8988T (cell line): ENCODE measurements around the gene SLC16A14.

ENCODE experiments used
- DNase-seq: peaks from one replicate; pipeline ENCODE4 v3.0.0; 2011

SLC16A14 gene

DNA sequence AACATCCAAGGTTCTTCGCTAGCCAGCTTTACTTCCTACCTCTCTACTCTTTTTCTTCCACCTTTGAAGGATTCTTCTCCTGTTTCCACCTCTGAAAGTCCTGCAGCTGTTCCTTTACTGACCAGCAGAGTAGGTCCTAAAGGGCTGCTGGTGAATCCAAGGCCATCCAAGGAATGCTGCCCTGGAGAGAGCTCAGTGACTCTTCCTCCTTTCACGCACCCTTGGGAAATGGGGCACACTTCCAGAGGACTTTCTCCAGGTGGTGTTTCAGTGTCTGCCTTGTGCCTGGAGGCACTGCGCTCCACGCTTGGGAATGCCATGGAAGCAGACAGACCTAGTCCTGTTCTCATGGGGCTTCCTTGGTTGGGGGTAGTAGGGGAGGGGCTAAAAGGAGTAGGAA lies 45.4 kb downstream of the SLC16A14 start:
- DNase-seq, result no peak

DNA sequence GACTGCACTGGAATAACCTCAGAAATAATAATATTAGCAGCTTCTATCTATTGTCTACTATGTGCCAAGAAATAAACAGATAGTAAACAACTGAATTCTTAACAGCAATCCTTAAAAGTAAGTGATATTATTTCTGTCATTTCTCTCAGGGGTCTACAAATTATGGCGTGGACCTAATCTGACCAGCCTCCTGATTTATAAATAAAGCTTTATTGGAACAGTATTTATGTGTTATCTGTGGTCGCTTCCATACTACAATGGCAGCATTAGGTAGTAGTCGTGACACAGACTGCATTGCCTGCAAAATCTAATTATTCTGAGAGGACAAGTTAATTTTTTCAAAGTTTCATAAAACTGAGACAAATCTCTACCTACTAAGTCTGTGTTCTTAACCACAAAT lies 49.0 kb downstream of the SLC16A14 start:
- no peak for DNase-seq

DNA sequence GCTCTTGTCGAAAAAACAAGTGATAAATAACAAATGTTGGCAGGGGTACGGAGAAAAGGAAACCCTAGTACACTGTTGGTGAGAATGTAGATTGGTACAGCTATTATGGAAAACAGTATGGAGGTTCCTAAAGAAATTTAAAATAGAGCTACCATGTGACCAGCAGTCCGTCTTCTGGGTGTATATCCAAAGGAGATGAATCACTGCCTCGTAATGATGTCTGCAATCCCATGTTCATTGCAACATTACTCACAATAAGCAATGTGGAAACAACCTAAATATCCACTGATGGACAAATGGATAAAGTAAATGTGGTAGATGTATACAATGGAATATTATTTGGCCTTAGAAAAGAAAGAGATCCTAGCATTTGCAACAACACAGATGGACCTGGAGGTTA lies 50.6 kb downstream of the SLC16A14 start:
- no peak for DNase-seq

DNA sequence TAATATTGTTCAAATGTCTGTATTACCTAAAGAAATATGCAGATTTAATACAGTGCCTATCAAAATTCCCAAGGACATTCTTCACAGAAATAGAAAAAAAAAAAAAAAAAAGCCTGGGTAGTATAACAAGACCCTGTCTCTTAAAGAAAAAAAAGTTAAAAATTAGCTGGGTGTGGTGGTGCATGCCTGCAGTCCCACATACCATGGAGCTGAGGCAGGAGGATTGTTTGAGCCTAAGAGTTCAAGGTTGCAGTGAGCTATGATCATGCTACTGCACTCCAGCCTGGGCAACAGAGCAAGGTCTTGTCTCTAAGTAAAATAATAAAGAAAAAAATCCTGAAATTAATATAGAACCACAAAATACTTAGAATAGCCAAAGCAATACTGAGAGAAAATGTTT lies 51.9 kb downstream of the SLC16A14 start:
- DNase-seq, result no peak

DNA sequence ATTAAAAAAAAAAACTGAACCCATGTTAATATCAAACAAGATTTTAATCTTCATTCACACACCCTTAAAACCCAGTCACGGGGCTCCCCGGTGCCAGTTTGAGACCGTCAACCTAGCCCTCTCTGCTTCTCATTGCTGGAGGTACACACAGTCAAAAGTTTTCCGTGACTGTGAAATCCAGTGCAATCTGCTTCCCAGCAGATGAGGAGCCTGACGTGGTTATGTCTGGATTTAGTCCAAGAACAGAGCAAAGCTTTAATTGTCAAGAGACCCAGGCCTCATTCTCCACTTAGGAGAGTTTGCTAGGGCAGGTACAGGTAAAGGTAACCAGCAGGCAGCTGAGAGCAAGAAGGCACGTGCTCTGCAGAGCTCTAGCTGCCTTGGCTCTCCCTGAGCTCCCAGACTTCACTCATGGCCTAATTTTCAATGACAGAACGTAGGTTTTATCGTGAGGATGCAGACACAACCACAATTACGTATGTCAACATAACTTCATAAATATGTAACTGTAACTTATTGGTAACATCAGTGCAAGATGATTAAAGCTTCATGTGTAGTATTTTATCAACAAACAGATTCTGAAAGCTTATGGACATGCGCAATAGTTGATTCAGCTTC lies 56.3 kb downstream of the SLC16A14 start:
- no peak for DNase-seq

DNA sequence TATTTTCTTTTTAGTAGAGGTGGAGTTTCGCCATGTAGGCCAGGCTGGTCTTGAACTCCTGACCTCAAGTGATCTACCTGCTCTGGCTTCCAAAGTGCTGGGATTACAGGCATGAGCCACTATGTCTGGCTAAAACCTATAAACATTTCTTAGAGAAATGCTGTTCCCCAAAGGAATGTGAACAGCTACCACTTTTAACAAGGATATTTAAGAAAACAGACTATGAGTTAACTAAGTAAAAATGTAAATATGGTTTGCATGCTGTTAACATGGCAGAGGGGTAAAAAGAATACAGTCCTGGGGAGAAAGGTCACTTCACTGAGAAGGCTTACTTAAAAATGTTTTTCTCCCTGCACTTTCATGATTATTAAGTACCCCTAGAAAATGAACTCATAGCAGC lies 57.1 kb downstream of the SLC16A14 start:
- no peak for DNase-seq

DNA sequence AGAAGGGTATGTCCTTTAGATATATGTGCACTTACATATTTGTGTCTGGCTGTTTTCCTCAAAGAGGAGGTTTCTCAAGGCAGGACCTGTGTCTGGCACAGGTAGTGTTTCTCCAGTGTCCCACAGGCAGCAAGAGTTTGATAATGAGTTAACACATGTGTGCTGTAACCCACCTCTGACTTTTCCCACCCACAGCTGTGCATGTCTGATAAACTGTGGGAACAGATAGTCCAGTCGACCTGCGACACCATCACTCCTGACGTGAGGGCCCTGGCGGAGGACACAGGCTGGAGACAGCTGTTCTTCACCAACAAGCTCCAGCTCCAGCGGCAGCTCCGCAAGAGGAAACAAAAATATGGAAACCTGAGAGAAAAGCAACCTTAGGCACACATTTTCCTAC lies 58.2 kb downstream of the SLC16A14 start:
- DNase-seq, result no peak

DNA sequence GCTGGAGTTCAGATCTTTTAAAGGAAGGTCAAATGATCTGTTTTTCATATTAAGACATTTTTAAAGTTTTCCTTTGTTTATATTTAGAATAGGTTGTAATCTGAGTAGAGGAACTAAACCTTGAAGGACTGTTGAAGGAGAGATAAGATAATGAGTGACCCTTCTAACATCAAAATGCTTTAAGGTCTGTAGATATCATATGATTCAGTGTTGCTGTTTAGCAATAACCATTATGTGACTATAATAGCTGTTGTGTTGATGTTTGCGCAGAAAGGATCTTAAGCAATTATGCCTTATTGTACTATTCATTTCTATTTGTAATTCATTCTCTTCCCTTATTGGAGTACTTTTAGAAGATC lies 60.0 kb downstream of the SLC16A14 start:
- no peak for DNase-seq

DNA sequence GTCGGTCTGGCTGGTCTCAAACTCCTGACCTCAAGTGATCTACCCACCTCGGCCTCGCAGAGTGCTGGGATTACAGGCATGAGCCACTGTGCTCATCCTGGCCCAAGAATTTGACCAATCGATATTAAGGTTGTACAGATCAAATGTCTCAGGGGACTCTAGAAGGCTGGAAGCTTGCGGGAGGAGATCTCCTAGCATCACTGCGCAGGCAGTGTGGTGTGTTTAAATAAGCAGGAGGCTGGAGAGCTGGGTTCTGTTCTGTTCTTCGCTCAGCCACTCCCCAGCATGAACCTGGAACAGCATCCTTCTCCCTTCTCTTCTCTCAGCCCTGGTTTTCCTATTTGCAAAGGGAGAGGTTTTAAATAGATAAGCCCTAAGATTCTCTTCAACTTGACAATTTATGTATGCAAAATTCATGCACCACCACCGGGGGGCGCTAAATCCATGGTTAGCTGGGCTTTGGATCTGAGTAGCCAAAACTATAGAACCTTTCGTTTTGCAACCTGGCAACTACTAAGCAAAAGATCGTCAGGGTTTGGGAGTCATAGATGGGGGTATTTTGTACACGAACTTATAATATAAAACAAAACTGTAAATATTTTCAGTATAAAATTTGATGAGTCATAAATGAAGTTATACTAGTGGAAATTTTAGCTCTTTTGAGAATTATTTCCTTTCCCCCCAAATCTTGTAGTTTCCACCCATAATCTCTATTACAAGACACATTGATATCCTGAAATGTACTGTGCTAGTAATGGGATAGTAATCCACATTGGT lies 60.6 kb downstream of the SLC16A14 start:
- no peak for DNase-seq

DNA sequence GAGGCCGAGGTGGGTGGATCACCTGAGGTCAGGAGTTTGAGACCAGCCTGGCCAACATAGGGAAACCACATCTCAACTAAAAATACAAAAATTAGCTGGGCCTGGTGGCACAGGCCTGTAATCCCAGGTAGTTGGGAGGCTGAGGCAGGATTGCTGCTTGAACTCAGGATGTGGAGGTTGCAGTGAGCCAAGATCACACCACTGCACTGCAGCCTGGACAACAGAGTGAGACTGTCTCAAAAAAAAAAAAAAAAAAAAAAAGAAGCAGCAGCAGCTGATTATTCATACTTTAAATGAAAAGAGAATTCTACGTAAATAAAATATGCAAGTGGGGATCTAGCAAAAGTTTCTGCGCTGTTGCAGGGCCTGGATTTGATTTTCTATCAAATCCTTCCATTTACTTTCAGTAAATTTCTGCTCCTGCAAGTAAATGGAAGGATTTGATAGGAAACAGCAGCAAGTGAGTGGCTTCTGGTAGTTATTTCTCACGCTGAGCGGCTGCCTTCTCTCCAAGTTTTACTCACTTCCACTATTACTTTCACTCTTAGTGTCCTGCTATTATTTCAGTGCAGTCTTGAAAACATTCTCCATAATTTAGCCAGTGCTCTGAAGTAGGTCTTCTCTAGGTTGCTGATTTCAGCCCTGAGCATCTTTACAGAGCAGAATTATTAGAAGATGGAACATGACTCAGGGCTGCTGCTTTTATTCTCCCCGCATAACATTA lies 68.4 kb downstream of the SLC16A14 start:
- no peak for DNase-seq

DNA sequence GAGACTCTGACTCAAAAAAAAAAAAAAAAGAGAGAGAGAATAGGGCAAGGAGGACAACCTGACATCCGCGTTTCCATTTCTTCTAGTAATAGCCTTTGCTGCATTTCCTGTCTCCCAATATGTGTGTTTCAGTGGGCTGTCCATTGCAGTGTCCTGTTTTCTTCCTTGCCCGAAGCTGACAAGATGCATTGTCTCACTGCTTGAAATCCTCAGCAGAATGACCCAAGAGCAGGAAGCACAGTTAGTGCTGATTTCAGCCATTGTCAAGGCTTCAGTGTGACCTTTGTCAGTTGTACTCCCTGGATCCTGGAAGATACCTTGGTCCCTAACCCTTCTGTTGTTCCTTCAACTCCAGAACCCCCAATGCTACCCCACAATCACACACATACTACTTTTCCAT lies 71.2 kb downstream of the SLC16A14 start:
- no peak for DNase-seq

DNA sequence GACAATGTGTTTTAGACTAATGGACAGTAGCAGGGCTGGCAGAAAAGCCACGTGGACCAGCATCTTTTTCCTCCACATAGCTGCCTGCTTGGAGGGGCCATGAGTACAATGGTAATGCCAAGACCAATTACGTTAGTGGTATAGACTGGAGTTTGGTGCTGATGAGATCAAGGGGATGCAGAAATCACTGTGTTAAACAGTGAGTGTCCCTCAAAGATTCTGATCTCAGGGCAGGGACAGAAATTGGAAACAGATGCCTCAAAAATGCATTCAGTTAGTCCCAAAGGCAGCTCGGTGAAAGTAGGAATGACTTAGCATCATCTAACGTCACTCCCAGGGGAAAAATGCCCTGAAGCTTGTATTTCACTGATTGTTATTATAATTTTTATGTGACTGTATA lies 72.4 kb downstream of the SLC16A14 start:
- no peak for DNase-seq

DNA sequence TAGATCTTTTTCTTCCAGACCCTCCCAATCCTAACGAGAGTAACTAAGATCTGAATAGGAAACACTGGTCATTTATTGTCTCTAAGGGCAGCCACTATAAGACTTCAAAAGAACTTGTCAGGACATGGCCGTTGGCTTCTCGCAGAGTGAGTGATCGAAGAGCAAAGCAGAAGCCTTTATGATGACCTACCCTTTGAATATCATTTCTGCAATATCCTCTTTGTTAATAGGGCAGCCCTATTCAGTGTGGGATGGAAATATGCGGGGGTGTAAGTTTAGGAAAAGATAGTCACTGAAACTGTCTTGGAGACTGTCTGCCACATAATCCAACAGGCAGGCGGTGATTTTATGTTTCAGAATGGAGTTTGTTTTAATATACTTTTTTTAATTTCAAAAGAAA lies 75.5 kb downstream of the SLC16A14 start:
- no peak for DNase-seq
